Thoracic aorta (tissue), 2 donors: ENCODE data around the gene GMEB2. TPM values are rescaled to one million over a fixed set of nuclear protein-coding genes. Genes with fewer than 3 reads are reported as not detected.
"Not testable (repeated sequence)": the region's sequence is repeated elsewhere in the genome, so short reads cannot be mapped to it uniquely, and the experiment has no call there.

ENCODE experiments used
- ATAC-seq: fragments of 150-250 bp; one replicate; pipeline ENCODE4 v1.8.0; 2017; ENCODE audit warnings: low read depth; ENCODE audit not compliant: insufficient number of reproducible peaks, low FRiP score
- DNase-seq: peaks from one replicate; pipeline ENCODE4 v3.0.0-alpha.2; 2020; ENCODE audit warnings: low spot score
- H3K27ac ChIP-seq, 2 donors: fragments of 200-600 bp; sonication (generic); 1 replicate in 1 of 2; 2 replicates in 1 of 2; pipeline ENCODE4 v1.5.1; 2016; ENCODE audit warnings: mild to moderate bottlenecking in 2 of 2, moderate library complexity in 2 of 2
- H3K27me3 ChIP-seq: fragments of 200-600 bp; sonication (generic); replicated peaks from 2 replicates; pipeline ENCODE4 v1.6.0; 2016; ENCODE audit warnings: mild to moderate bottlenecking; ENCODE audit not compliant: insufficient read depth
- H3K36me3 ChIP-seq: fragments of 200-600 bp; sonication (generic); one replicate; pipeline ENCODE4 v1.5.1; 2016
- H3K4me1 ChIP-seq, 2 donors: fragments of 200-600 bp; sonication (generic); 1 replicate in 1 of 2; 2 replicates in 1 of 2; pipeline versions ENCODE4 v1.5.1 to v1.6.0; 2016; ENCODE audit warnings: low read depth in 2 of 2, mild to moderate bottlenecking in 1 of 2; ENCODE audit not compliant: control insufficient read depth in 1 of 2
- H3K4me3 ChIP-seq: fragments of 200-600 bp; sonication (generic); 2 replicates; pipeline ENCODE4 v1.5.1; 2016; ENCODE audit warnings: mild to moderate bottlenecking
- H3K9me3 ChIP-seq: fragments of 200-600 bp; sonication (generic); 2 replicates; pipeline ENCODE4 v1.5.1; 2016
- total RNA-seq, 2 donors: library from RNA; depleted of rRNA; stranded (reverse); fragments of >200 nt; gene quantifications; one replicate each; pipeline versions ENCODE4 v1.1.0 to v1.2.3, GENCODE V29; 2016
- TF ChIP-seq, protein P1 (sequence below): fragments of 200-600 bp; sonication (generic); IDR thresholded peaks from one replicate; pipeline ENCODE4 v1.5.1; 2019; ENCODE audit warnings: antibody characterized with exemption

GMEB2 gene
- total RNA-seq, 2 donors from 2014 or later = 10.0 to 14.7 TPM

GRCh38 chr20:63639093-63639975 is 12.4 kb upstream of the GMEB2 start:
- TF ChIP-seq, protein P1, sequence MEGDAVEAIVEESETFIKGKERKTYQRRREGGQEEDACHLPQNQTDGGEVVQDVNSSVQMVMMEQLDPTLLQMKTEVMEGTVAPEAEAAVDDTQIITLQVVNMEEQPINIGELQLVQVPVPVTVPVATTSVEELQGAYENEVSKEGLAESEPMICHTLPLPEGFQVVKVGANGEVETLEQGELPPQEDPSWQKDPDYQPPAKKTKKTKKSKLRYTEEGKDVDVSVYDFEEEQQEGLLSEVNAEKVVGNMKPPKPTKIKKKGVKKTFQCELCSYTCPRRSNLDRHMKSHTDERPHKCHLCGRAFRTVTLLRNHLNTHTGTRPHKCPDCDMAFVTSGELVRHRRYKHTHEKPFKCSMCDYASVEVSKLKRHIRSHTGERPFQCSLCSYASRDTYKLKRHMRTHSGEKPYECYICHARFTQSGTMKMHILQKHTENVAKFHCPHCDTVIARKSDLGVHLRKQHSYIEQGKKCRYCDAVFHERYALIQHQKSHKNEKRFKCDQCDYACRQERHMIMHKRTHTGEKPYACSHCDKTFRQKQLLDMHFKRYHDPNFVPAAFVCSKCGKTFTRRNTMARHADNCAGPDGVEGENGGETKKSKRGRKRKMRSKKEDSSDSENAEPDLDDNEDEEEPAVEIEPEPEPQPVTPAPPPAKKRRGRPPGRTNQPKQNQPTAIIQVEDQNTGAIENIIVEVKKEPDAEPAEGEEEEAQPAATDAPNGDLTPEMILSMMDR = no peak
- no peak for ATAC-seq
- Histone ChIP-seq H3K4me3 (no peak overlapping the region), H3K36me3 (no peaks in the 10 kb centered on the region), H3K27ac (no peak overlapping the region), H3K4me1 (peaks cover 7 to 8% of the 10 kb centered on the region in 2 donors), H3K27me3 (no peaks in the 10 kb centered on the region), H3K9me3 (no peaks in the 10 kb centered on the region)
- DNase-seq = no peak

DNA sequence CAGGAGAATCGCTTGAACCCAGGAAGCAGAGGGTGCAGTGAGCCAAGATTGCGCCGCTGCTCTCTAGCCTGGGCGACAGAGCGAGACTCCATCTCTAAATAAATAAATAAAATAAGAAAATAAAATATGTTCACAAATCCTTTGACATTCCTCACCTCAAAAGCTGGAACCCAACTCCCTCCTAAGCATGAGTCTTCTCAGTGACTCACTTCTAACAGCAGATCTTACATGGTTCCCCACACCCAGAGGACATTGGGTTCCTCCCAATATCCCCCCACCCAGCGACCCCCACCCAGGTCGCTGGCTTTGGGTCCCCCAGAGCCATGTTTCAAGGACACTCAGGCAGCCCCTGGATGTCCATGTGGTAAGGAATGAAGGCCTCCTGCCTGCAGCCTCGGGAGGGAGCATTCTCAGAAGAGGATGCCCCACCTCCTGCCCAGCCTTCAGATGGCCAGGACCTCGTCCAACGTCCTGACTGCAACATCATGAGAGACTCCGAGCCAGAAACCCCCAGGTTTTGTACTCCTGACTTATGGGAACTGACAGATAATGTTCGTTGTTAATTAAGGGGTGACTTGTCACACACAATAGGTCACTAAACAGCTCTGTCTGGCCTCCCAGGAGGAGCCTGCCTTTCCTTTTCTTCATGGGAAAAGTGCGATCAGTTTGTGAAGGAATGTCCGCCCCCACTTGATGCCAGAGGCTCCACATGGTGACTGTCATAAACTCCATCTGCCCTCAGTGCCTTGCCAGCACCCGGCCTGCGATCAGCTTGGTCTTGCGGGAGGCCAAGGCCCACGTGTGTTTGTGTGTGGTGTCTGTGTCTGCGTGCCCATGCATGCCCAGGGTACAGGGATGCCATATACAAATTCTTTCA is 10.1 kb upstream of the GMEB2 start:
- Histone ChIP-seq H3K36me3 (no peaks in the 10 kb centered on the region), H3K27me3 (no peaks in the 10 kb centered on the region), H3K27ac (no peak overlapping the region), H3K9me3 (no peaks in the 10 kb centered on the region), H3K4me1 (peaks cover under 1 to 2% of the 10 kb centered on the region in 2 donors), H3K4me3 (no peak overlapping the region)
- no peak for ATAC-seq
- DNase-seq = no peak
- TF ChIP-seq, protein P1 = no peak

DNA sequence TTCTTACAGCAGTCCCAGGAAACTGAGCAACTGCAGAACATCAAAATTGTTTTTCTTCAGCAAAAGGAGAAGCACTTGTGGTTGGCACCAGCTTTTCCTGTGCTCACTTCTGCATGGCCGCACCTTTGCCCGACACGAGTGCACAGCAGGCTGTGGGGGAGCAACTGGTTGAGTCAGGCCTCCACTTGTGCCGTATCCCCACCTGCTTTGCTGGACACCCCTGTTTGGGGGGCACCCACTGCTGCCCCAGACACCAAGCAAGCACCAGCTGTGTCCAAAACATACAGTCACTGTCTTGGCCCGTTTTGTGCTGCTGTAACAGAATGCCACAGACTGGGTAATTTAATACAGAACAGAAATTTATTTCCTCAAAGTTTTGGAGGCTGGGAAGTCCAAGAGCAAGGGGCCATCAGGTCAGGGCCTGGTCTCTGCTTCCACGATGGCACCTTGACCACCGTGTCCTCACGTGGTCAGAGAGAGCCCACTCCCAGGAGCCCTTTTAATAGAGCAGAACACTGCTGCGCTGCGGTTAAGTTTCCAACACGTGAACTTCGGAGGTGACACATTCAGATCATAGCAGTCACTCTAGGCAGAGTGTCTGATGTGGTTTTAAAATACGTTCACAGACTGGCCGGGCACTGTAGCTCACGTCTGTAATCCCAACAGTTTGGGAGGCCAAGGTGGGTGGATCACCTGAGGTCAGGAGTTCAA is 8.7 kb upstream of the GMEB2 start:
- peaks cover 0 to 2% of the 10 kb centered on the region in 2 donors for H3K4me1 ChIP-seq
- no peak overlapping the region for H3K4me3 ChIP-seq
- TF ChIP-seq, protein P1 = no peak
- H3K9me3 ChIP-seq = no peaks in the 10 kb centered on the region
- no peak overlapping the region for H3K27ac ChIP-seq
- ATAC-seq (no peak), DNase-seq (no peak)
- no peaks in the 10 kb centered on the region for H3K36me3 ChIP-seq
- H3K27me3 ChIP-seq = no peaks in the 10 kb centered on the region

DNA sequence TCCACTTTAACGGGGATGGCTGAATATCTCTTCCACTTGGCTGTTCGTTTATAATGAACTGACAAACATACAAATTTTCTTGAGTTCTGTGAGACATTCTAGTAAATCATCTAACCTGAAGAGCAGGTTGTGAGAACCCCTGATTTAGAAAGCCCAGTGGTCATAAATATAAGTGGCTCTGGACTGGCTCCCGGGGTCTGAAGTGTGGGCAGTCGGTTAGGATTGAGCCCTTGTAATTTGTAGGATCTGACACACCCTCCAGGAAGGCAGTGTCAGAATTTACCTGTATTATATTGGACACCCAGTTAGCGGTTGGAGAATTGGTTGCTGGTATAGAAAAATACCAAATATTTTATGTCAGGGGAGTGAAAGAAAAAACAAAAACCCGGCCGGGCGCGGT is 6.8 kb upstream of the GMEB2 start:
- ATAC-seq = no peak
- H3K27me3 ChIP-seq = no peaks in the 10 kb centered on the region
- TF ChIP-seq, protein P1 = no peak
- H3K27ac ChIP-seq = no peak overlapping the region
- no peak for DNase-seq
- peaks cover 1 to 2% of the 10 kb centered on the region in 2 donors for H3K4me1 ChIP-seq
- H3K4me3 ChIP-seq = no peak overlapping the region
- no peaks in the 10 kb centered on the region for H3K9me3 ChIP-seq
- no peaks in the 10 kb centered on the region for H3K36me3 ChIP-seq

GRCh38 chr20:63631426-63631825 is 4.5 kb upstream of the GMEB2 start:
- H3K27me3 ChIP-seq, H3K4me1 ChIP-seq, DNase-seq, H3K36me3 ChIP-seq, H3K27ac ChIP-seq, H3K4me3 ChIP-seq, ATAC-seq, H3K9me3 ChIP-seq: not testable (repeated sequence)

GRCh38 chr20:63630956-63631355 is 4.1 kb upstream of the GMEB2 start:
- H3K27ac ChIP-seq = not testable (repeated sequence)

More at GRCh38 chr20:63630956-63631355, 4.1 kb upstream of the GMEB2 start:
- not testable (repeated sequence) for H3K27me3 ChIP-seq, DNase-seq, H3K4me3 ChIP-seq, H3K4me1 ChIP-seq, H3K9me3 ChIP-seq, H3K36me3 ChIP-seq, ATAC-seq
